DMS53 treated with DMSO at 0.1 percent for 48 hours (cell line): ENCODE results near the gene EFCAB6.

Source experiments
- DNase-seq: peaks from one replicate; lab custom pipeline; 2025; ENCODE audit not compliant: unreplicated experiment; lab: John Stamatoyannopoulos, UW

EFCAB6 gene

DNA sequence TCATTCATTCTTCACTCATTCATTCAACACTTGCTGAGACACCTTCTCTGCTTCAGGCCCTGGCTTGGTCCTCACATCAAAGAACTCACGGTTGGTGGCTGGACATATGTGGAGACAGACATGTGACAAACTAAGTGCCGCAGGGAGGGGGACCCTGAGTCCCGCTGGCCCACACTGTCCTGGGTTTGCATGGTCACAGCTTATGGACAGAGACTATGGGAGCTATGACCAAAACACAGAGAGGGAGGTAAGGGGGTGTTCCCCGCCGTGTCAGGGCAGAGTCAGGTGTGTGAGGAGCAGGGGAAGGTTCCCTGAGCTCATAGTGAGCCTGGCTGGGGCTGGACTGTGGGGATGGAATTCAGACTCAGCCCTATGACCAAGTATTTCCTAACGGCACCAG, 277.2 kb downstream of the EFCAB6 start:
- DNase-seq: no peak

GRCh38 chr22:43533656-43534428, 278.3 kb downstream of the EFCAB6 start:
- no peak for DNase-seq

DNA sequence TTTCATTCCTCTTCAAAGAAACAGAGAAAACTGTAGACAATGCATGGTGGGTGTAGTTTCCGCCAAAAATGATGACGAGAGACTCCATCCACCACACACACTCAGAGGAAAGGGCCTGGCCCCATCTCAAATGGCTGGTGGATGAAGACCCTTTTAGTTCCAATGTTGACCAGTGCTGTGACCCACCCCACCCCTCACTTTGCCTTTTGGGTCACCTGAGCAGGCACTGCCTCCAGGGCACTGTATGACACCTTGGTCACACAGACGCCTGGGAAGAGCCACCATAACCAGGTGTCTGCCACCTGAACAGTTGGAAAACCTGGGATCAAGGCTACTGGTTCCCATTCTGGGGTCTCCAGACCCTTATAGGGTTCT, 279.0 kb downstream of the EFCAB6 start:
- DNase-seq: no peak

DNA sequence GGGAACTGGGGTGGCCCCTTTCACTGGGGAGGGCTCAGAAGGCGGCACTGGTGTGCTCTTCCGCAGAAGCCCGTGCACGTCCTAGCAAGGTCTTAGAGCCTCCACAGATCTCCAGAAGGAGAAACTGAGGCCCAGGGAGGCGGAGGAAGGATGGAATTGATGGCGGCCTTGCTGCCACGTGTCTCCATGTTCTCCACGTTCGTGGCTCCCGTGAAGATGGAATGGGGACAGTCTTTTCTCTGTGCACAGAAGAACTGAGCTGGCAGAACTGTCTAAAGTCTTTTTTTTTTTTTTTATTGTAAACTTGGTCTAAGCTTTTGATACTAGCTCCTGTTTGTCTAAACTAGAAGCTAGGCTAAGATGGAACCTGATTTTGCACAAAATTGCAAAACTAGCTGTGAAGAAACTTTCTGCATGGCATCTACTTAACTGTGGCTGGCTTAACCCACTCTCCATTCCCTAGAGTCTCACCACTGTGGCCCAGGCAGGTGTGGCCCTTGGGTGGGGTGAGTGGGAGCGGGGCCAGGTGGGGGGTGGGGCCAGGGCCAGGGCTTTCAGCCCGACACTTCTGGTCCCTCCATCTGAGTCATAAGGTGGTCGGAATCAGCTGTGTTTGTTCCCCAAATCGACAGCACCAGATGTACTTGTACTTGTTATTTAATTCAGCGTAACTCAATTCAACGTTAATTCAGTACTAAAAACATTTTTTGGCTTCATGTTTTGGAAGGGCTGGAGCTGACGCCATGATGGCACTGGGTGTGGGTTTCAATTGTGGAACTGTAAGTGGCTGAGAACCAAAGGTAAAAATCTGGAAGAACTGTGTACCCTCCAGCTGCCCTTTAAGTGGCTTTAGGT, 279.6 kb downstream of the EFCAB6 start:
- no peak for DNase-seq

DNA sequence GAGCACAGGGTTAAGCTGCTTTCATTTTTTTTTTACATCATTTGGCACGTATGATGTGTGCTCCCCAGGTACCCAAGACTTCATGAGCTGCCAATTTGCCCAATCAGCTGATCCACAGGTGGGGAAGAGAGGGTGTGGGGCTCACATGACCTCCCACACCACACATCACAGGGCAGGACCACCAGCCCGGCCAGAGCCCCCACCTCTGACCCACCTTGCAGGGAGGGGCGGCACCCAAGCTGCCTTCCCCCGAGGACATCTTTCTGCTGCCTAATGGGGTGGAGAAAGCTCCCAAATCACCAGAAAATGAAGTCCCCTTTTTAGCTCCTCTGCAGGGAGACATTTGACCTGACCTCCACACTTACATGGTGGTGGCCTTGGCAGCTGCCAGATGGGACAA, 280.5 kb downstream of the EFCAB6 start:
- no peak for DNase-seq

- DNase-seq: no peak
Measured at GRCh38 chr22:43530349-43531201, 281.5 kb downstream of the EFCAB6 start.

DNA sequence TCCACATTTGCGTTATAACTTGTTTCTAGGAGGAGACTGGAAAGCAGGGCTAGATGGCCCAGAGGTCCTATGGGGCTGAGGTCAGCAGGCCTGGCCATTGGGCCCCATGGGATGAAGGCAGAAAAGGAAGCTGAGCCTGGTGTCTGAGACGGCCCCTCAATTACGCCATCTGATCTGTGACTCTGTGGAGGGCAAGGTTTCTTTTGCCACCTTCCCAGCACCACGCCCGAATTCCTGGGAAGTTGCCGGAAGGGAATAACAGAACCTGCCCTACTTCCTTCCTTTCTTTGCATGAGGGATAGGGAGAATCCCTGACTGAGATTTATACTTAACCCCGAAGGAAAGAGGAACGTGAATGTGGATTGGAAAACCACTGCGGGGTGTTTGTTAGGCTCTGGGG, 282.2 kb downstream of the EFCAB6 start:
- no peak for DNase-seq

- DNase-seq: no peak
Measured at GRCh38 chr22:43529461-43529860, 282.6 kb downstream of the EFCAB6 start.

- no peak for DNase-seq
Measured at GRCh38 chr22:43528601-43529360, 283.3 kb downstream of the EFCAB6 start.

GRCh38 chr22:43526946-43527345, 285.2 kb downstream of the EFCAB6 start:
- no peak for DNase-seq

DNA sequence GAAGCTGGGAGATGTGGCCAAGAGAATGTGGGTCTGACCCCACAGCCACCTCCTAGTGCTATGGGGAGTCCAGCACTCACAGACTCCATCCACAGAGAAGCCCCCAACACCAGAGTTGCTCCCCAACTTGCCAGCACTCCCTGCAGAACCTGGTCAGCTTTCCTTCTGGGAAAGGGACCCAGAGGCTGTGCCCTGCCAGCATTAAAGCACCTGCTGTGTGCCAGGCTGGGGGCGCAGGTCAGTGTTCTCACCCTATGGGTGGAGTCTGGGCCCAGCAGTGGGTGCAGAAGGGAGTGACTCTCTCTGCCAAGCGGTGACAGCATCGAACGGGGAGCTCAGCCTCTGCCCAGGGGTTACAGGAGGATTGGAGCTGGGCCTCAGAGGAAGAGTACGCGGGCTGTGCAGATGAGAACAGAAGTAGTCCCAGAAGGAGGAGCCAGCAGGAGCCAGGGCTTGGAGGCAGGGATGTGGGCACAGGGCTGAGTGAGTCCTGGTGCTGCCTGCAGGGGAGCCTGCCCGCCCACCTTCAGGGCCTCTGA, 285.9 kb downstream of the EFCAB6 start:
- no peak for DNase-seq

- DNase-seq: peak; percentile 19
Measured at GRCh38 chr22:43521716-43522115, 290.4 kb downstream of the EFCAB6 start.

DNA sequence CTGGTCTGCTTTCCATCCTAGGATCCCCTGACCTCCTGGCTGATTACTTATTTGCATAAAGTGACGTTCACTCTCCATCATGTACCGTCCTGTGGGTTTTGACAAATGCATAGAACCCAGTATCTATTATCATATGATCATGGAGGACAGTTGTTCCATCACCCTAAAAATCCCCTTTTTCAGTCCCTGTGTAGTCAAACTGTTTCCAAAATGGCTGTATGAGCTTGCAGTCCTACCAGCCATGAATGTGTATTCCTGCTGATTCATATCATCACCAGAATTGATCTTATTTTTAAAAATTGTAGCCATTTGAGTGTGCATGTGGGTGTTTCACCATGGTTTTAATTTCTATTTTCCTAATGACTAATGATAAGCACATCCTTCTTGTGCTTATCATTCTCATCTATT, 291.5 kb downstream of the EFCAB6 start:
- DNase-seq: no peak

- no peak for DNase-seq
Measured at GRCh38 chr22:43516996-43517635, 295.0 kb downstream of the EFCAB6 start.

GRCh38 chr22:43516386-43516785, 295.7 kb downstream of the EFCAB6 start:
- no peak for DNase-seq

- DNase-seq: no peak
Measured at GRCh38 chr22:43515902-43516301, 296.2 kb downstream of the EFCAB6 start.

- DNase-seq: no peak
Measured at GRCh38 chr22:43515411-43515810, 296.7 kb downstream of the EFCAB6 start.

- no peak for DNase-seq
Measured at GRCh38 chr22:43514476-43515157, 297.5 kb downstream of the EFCAB6 start.

DNA sequence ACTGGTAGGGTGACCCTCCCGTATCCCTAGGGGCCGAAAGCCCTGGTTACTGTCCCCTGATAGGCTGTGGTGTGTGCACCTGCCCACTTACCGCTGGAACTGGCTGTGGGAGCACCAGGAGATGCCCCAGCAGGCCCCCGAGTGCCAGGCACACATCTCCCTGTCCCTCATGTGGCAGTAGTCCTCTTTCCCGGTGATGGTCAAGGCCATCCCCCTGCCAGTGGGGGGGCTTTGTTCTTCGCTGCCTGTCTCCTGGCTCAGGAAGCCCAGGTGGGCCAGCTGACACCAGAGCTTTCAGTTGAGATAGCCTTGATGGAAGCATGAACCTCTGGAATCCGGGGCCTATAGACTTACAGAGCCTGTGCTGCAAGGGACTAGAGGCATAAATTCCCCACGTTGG, 299.8 kb downstream of the EFCAB6 start:
- no peak for DNase-seq
